DMS79 treated with DMSO at 0.1 percent for 48 hours (cell line): ENCODE data around the gene PIP5KL1.

Experiments
- DNase-seq: peaks from one replicate; lab custom pipeline; 2025; lab: John Stamatoyannopoulos, UW

PIP5KL1 gene

GRCh38 chr9:127873223-127873691 is 57.3 kb downstream of the PIP5KL1 start:
- no peak for DNase-seq

- no peak for DNase-seq
Measured at GRCh38 chr9:127872369-127873222, 58.0 kb downstream of the PIP5KL1 start.

GRCh38 chr9:127871531-127871930 is 59.0 kb downstream of the PIP5KL1 start:
- no peak for DNase-seq

- no peak for DNase-seq
Measured at GRCh38 chr9:127870887-127871286, 59.7 kb downstream of the PIP5KL1 start.
